Activated T-helper 9 cell treated with anti-CD3 and anti-CD28 coated beads, Interleukin-2, amount 50 U/mL, for 16 hours (primary cell): ENCODE results near the gene WNT7B.

Experiments used
- DNase-seq: peaks from one replicate; pipeline ENCODE4 v3.0.0-alpha.2; 2020; ENCODE audit warnings: low read depth

The WNT7B gene

DNA sequence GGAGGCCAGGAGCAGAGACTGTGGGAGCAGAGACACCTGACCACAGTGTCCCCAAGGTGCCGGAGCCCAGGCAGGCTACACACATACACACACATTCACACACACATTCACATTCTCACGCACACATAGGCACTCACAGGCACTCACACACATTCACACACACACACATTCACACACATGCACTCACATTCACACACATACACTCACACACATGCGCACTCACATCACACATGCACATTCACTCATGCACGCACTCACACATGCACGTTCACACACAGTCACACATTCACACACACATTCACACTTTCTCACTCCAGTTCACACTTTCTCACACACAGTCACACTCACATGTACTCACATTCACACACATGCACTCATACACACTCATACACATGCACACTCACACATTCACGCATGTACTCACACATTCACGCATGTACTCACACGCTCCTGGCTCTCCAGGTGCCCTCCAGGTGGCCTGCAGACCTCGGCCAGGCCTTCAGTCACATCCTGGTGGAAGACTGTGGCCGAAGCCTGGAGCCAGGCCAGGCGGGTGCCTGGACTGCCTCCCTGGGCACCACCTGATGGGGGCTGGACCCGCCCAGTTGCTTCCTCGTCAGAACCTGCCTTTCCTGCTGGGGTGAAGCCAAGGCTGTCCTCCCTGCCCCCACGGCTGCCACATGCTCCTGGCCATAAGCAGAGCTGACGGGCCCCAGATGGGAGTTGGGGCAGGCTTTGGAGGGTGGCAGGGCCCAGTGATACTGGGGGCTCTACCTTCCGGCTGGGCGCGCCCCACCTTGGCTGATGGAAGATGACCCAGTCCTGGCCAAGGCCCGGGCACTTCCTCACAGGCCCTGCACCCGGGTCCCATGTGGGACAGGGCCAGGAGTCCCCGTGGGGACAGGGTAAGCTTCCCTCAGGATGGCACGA, 89.5 kb downstream of the WNT7B start:
- DNase-seq = no peak

DNA sequence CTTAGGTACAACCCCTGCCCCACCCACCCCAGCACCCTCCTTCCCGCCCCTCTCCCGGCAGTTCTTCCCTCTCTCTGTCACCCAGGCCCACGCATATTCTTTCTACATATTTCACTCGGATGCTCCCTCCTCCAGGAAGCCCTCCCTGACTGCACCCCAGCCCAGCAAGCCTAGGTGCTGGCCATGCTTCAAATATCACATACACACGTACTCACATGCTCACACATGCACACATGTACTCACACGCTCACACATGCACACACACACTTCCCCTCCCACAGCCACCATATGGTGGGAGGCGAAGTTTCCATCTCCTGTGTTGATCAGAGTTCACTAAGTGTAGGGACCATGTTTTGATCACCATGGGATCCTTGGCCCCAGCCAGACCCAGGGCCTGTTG, 90.4 kb downstream of the WNT7B start:
- no peak for DNase-seq

DNA sequence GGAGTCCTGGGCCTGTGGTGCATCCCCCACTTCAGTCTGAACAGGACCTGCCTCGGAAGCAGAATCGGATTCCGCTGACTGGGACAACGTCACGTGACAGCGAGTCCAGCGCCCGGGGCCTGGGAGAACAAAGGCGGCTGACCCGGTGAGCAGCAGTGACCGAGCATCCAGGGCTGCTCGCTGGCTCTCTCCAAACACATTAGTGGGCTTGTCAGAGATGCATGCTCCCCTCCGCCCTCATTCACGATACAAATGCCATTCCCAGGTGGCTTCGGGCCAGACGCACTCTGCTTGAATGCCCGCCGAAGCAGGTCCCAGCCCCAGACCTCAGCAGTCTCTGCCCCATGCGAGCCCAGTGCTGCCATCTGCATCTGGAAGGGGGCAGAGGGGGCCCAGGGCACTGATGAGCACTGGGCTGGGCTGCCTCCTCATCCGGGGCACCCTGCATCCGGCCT, 91.0 kb downstream of the WNT7B start:
- DNase-seq = no peak

DNA sequence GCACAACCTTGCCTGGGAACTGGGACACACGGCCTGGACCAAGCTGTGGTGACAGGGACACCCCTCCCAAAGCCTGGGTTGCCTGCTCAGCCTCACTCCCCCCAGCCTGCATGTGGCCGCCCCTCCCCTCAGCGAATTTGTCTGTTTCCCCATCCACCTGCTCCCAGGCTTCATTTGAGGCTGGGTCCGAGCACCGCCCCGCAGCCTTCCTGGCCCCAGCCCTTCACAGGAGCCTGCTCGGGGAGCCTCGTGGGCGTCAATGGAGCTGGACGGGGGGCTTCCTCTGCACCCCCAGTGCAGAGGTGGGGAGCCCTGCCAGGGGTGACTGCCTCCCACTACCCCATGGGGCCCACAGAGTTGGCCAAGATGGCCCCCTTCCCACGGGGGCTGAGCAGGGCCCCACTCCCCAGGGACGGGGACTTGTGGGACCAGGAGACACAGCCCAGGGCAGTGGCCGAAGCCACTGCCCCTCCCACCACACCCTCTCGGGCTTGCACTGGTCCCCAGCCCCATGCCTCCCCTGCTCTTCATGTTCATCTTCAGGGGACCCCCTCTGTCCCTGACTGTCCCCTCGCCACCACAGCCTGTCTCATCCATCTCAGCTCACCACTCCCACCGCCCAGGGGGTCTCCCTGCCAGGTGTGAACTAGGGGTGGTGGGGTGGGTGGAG, 91.7 kb downstream of the WNT7B start:
- no peak for DNase-seq

DNA sequence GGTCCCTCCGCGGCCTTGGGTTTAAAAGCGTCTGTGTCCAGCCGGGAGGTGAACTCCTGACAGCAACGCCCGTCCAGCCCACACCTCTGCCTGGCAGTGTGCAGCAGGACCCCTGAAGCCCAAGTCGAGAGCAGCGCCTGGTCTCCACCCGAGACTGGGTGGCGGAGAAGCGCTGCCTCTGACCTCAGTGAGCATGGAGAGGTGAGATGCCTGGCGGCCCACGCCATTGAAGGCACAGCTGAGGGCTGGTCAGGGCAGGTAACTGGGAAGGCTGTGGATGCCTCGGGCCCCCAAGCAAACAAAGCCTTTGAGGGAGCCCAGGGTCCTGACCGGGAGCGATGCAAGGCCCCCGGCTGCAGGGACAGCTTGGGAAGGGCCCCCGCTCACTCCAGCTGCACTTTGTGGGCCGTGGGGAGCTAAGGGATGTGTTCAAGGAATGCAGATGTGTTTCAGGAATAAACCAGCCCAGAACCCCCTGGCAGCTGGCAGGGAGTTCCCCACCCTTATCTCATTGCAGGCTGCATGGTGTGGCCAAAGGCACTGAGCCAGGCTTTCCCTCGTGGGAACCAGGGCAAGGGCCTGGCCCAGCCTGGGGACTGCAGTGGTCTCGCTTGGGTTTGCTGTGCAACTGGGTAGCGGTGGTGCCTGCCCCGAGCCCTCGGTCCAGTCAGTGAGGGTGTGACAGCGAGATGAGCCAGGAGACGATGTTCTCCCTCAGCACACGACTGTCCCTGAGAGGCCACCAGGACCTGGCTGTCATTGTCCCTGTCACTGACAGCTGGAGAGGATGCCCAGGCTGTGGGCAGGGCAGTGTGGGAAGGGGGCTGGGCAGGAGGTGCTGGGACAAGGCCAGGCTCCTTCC, 92.5 kb downstream of the WNT7B start:
- DNase-seq = no peak

DNA sequence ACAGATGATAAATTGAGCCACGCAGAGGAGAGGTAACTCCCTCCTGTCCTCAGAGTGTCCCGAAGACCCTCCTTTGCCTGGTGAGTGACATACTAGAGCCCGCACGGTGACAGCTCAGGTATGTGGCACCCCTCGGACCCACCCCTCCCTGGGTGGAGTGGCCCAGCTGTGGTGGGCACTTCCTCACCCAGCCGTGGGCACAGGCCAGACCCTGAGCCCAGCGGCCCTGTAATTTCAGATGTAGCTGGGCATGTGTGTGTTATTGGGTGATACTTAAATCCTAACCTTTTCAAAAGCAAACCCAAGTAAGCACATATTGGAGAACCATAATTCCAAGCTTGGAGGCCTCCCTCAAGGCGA, 93.2 kb downstream of the WNT7B start:
- DNase-seq = no peak

DNA sequence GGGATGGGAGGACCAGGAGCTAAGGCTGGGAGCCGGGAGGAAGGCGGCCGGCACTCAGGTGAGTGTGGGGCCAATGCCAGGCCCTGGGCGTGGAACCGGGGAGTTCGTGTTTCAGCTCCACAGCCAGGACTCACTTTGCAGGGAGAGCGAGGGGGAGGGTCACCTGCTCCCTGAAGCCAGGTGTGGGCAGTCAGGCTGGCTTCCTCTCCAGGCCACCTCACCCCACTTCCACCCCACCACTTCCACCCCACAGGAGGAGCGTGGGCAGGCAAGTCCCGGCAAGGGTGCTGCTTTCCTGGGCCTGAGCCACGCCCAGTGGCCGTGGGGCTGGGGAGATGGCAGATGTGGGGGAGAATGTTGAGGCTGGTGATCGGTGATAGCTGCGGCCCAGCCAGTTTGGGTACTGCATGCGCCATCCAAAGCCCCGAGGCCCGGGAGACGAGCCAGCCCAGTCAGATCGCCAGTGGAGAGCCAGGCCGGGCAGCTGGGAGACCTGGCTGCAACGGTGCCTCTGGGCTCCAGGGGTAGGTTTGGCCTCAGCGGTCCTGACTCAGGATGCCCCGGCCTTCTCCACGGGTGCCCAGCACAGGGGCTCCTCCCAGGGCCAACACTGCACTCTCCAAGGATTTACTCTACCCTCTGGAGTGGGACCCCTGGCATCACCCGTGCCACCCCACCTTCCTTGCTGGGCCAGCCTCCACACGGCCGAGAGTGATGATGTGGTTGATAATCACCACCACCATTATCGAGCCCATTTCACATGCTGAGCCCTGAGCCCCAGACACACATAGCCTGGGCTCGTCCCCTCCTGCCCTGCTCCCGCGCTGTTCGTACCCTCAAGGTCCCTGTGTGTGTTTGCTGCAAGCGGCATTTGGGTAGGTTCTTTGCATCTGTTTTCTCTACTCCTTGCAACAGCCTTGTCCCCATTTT, 93.8 kb downstream of the WNT7B start:
- no peak for DNase-seq

DNA sequence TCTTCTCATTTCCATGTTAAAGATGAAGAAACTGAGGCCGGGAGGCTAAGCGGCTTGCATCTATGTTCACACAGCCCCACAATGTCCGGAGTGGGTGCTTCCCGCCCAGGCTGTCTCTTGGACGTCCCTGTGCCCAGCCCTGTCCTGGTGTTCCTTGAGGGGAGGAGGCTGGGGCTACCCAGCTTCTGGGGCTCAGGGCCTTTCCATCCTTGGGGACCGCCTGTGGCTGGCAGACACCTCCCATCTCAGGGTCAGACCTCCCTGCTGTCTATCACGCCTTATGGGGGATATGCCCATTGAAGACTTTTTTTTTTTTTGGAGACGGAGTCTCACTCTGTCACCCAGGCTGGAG, 95.5 kb downstream of the WNT7B start:
- DNase-seq = no peak

DNA sequence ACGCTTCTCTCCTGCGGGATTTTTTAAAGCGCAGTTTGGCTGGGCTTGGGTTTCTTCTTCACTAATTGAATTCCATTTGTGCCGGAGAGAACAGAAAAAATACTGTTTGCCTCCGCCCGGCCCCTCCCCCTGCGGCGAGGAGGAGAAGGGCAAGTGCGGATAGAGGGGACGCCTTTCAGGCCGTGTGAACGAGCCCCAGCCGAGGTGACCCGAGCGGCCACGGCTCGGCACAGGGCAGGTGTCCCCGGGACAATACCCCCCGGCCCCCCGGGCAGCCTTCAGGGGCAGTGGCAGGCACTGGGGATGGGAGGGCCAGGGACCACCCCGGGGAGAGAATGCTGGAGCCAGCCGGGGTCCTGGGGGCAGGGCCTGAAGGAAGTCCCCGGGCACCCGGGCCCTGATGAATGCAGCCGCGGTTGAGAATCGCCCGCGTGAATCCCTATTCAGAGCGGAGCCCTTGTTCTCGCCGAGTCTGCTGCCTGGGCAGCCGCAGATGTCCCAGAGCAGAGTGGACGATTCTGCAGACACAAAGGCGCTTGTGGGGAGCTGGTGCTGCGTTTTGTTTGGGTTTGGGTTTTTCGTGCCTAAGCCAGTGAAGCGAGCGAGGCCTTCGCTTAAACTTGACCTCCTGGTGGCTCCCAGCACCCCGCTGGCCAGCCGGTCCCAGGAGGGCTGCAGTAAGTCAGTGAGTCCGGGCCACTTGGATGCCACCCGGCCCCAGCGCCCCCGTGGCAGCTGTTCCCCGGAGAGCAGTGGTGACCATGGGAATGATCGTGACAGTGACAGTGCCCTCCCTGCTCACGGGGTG, 96.0 kb downstream of the WNT7B start:
- DNase-seq = no peak

DNA sequence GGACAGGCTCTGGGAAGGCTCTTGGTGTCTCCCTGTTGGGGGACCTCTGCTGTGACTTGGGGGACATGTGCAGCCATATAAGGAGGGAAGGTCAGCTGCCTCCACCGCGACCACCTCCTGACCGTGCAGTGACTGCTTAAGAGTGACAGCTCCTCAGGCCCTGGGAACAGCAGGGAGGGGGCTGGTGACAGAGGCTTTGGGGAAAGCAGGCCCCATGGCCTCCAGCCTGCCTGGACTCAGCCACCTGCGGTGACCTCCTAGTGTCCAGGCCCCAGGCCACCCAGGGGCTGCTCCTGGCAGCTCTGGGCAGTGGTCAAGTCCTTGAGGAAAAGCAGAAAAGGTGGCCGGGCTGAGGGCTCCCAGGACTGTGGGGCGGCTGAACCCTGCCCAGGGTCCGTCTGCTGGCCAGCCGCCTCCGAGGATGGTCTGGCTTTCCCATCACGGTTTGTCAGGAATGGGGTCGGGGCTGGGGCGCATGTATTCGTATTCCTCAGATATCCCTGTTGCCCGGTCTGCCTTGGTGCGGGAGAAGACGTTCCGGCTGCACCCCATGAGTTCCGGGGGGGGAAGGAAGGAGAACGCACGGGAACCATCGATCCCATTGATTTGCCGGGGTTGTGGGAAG, 96.8 kb downstream of the WNT7B start:
- DNase-seq = no peak

DNA sequence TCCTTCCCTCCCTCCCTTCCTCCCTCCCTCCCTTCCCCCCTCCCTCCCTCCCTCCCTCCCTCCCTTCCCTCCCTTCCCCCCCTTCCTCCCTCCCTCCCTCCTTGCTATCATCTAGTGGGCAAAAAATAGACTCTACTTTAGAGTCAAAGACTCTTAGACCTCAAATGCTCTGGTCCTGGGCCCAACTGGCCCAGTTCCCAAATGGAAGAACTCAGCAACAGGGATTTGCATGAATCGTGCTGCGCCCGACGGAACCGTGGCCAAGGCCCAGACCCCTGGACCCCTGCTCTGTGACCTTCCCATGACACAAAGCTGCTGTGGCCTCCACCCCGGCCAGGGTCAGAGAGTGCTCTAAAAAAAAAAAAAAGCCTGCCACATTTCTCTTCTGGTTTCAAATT, 97.4 kb downstream of the WNT7B start:
- no peak for DNase-seq

DNA sequence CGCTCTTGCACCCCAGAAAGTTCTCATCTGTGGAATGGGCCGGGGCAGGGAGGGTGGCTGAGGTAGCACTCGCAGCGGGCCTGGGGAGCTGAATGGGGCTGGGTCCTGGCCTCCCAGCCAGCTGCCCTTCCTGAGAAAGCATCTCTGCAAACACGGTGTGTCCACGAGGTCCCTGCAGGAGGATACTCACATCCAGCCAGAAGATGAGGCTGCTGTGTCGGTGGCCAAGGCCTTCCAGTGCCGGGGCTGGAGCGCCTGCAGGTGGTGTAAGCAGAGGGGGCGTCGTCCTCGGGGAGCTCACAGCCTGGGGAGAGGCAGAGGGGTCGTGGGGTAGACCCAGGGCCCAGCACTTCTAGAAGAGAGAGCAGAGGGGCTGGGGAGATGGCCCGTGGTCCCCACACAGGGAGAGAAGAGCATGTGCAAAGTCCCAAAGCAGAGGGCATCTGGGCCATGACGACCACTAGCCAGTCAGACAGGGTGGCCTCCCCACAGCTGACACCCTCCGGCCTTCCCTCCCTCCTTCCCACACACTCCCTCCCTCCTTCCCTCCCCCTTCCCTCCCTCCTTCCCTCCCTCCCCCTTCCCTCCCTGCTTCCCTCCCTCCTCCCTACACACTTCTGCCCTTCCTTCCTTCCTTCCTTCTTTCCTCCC, 97.9 kb downstream of the WNT7B start:
- DNase-seq = no peak

DNA sequence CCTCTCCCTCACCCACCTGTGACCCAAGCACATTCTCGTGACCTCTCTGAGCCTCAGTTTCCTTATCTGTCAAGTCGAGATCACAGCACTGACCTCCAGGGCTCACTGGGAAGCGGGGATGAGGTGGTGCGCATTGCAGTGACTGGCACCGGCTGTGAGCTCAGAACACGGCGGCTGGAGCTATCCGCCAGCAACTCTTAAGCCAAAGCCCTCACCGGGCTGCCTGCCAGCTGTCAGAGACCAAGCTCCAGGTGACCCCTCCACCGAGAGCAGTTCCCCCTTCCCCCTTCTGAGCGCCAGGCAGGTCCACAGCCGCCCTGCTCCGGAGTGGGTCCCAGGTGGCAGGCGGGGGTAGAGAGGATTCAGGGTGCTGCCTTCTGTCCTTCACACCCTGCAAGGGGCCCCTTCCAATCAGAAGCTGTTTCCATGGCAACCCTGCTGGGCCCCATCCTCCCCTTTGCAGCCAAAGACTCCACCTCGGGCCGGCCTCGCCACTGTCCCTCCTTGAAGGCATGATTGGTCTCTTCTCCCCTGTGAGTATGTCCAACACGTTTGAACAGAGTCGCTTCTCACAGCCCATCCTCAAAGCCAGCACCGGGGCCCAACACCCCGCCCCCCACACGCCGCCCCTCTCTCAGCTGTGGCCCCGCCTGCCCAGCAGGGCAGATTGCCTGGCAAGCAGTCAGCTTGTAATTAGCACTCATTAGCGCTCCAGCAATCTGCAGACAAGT, 98.7 kb downstream of the WNT7B start:
- no peak for DNase-seq

DNA sequence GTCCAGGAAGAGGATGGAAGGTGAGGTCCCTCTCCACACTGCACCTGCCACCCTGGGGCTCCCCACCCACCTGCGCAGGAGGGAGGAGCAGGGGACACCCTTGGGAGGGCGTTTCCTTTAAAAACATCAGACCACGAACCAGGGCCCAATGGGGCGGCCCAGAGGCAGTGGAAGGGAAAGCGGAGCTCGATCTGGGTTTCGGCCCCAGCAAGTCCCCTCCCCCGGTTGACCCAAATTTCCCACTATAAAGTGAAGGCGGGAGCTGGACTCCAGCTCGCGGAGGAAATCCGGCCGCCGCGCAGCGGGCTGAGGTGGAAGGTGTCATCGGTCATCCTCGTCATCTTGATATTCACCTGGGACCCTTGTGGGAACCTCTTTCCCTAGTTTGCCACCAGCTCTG, 99.3 kb downstream of the WNT7B start:
- DNase-seq = no peak

DNA sequence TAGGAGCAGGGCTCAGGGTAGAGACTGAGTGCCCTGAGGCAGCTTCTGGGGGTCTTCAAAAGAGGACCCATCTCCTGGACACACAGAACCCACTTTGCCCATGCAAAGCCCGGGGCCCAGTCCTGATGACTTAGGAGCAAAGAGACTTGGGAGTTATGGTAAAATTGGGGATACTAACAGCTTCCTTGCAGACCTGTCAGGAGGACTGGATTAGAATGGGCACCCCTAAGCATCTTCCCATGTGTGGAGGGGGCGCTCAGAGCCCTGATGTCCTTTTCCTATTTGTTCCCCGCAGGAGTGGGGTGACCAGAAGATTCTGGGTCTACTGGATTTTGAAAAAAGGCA, 100.0 kb downstream of the WNT7B start:
- no peak for DNase-seq

DNA sequence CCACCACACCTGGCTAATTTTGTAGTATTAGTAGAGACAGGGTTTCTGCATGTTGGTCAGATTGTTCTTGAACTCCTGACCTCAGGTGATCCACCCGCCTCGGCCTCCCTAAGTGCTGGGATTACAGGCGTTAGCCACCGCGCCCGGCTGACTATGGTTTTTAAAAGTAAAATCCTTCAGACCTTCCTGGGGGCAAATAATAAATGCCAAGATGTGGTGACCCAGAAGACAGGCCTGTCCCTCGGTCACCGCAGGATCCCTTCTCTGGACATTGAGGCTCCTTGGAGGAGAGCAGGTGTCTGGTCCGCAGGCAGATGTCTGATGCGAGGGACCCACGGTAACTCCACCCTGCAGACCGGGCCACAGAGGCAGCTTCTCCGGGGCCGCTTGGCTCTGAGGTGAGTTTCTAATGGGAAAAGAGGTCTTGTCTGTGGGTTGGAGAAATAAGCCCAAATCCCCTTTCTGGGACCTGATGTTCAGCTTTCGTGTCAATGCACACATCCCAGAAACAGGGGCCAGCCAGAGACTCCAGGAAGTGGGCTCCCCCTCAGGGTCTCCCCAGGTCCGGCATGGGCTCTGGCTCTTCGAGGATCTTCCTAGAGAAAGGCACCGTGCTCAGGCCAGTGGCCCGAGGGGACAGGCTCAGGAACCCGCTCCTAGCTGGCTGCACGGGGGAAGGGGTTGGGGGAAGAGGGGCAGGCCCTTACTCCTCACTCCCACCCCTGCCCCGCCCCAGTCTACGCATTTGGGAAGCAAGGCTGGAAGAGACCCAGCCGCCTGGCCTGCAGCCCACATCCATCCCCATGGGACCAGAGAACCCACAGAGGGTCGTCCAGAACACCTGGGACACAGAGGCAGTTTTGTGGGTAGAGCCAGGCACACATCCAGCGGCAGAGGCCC, 100.6 kb downstream of the WNT7B start:
- DNase-seq = no peak

DNA sequence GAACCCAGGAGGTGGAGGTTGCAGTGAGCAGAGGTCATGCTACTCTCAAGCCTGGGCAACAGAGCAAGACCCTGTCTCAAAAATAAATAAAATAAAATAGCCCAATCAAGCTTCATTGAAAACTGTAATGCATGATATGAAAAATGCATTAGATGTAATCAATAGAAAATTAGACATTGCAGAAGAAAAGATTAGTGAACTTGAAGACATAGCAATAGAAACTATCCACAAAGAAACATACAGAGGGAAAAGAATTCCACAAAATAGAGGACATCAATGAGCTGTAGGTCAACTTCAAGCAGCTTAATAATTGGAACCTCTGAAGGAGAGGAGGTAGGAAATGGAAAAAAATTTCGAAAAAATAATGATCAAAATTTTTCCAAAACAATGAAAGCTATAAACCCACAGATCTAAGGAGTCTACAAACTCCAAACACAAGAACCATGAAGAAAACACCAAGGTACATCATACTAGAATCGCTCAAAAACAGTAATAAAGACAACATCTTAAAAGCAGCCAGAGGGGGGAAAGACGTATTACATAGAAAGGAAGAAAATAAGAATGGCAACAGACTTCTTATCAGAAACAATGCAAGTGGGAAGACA, 104.2 kb downstream of the WNT7B start:
- DNase-seq = no peak

DNA sequence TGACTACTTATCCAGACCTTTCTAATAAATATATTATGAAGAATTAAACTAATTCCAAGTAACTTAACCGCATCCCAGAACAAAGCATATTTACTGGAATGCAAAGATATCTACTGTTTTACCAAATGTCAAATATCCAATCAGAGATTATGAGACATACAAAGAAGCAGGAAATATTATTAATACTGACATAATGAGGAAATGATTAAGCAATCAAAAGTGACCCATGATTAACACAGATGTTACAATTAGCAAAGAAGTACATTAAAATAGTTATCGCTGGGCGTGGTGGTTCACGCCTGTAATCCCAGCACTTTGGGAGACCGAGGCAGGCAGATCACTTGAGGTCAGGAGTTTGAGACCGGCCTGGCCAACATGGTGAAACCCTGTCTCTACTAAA, 105.2 kb downstream of the WNT7B start:
- DNase-seq = no peak
